NCI-H460 (cell line): Measurements from ENCODE around the gene PRMT9. TPM values are rescaled to one million over a fixed set of nuclear protein-coding genes. Genes with fewer than 3 reads are reported as not detected.

Experiments
- DNase-seq: peaks from one replicate; pipeline ENCODE4 v3.0.0-alpha.2; 2016; ENCODE audit warnings: low read depth; ENCODE audit errors: extremely low read depth
- total RNA-seq: library from RNA; depleted of rRNA; stranded (reverse); fragments of >200 nt; shearing (Covaris generic); gene quantifications from 2 replicates; pipeline ENCODE4 v1.2.3, GENCODE V29; 2014

Gene PRMT9
- total RNA-seq, 1 experiment from 2014 or later, result 4.3 TPM

DNA sequence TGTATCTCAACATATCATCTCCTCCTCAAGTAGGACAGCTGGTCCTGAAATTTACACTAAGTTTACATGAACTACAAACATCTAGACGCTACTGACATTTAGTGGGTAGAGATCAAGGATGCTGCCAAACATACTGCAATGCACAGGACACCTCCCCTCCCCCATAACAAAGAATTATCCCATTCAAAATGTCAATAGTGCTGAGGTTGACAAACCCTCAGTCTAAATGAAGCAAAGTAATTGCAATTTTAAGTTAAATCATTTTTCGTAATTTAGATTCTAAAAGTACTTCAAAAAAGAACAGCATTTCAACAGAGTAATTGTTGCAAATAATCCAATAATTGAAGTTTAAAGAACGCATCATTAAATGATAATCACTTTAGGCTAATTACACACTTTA lies 1.2 kb downstream of the PRMT9 start:
- no peak for DNase-seq

DNA sequence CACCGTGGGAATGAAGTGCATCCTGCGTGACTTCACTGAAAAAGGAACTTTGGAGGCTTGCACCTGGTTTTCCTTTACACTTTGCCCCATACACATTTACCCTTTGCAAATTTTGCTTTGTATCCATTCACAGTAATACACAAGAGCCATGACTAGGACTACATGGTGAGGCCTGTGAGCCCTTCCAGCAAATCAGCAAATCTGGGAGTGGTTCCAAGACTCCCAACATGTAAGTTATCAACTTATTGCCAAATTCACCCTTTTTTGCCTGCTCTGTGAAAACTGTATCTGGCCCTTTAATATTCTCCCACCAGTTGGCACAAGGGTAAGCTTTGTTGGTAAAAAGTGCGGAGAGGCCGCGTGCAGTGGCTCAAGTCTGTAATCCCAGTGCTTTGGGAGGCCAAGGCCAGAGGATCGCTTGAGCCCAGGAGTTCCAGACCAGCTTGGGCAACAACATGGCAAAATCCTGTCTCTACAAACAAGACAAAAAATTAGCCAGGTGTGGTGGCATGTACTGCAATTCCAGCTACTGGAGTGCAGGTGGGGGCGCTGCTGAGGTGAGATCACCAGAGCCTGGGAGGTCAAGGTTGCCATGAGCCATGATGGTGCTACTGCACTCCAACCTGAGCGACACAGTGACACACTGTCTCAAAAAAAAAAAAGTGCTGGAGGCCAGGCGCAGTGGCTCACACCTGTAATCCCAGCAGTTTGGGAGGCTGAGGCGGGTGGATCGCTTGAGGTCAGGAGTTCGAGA lies 5.0 kb downstream of the PRMT9 start:
- no peak for DNase-seq

DNA sequence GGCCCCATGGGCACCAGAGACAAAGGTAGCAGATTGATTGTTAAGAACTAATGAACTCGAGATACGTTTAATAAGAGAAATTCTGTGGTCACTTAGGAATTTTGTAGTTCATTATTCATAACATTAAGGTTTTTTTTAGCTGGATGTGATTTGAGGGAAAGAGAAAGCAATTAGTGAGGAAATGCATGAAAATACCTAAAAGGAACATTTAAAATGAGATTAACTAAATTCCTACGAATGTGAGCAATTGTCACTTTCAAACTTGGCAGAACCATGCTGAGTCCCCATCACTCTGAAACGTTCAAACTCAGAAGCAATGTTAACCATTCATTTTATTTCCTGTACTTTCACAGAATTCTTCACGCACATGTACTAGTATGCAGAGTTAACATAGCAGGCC lies 5.9 kb downstream of the PRMT9 start:
- DNase-seq, result no peak

DNA sequence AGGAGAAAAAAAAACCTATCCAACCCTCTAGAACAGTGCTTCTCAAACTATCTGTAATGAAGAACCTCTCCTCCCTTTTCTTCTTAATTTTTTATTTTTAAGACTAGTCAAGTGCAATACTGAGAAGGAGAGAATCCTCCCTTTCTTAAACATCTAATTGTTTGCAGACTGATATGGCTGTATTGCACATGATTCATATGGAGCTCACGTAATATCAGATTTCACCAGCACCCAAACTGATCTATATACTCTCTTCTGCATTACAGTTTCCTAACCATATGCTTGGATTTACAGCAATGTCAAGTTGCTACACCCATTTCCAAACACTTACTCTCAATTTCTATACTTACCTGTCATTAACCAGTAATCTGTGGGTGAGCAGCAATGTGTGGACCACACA lies 9.5 kb downstream of the PRMT9 start:
- no peak for DNase-seq

DNA sequence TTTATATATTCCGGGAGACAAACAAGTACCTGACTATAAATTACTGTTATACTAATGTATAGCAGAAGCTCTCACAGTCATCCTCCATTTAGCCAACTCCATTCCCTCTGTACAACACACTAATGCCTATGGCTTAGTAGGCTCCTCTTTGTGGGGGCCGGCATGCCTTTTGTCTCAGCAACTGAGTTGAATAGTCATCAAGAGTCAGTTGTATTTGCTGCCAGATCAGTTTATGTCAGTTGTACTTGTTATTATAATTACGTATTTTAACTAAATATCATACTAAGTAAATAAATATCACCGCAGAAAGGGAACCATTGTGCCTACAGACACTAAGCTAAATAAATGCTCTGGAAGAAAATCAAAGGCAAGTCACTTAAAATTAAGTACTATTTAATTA lies 9.9 kb downstream of the PRMT9 start:
- DNase-seq, result no peak

DNA sequence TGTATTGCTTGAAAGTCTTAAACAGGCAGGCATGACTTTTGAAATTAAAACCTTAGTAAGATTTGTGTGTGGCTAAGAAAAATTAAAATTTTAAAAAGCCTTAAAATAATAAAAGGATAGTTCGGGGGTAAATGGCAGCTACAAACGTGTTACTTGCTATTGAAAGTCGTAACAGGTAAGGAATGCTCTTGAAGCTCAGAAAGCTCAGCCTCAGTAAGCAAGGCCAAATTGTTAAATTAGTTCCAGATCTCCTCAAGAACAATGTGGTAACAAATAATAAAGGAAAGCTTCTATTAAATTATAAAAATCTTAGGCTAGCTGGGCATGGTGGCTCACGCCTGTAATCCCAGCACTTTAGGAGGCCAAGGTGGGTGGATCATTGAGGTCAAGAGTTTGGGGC lies 25.5 kb downstream of the PRMT9 start:
- no peak for DNase-seq

DNA sequence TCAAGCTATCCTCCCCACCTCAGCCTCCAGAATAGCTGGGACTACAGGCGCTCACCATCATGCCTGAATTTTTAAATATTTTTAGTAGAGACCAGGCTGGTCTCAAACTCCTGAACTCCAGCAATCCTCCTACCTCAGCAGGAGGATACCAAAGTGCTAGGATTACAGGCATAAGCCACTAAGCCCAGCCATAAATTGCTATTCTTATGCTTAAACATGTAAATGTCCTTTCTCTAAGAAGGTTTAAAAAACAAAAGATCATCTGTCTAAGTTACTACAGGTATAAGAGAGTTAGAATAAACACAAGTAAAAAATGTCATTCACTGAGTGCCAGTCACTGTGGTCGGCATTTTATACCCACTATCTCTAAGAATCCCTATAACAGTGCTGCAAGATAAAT lies 28.3 kb downstream of the PRMT9 start:
- DNase-seq, result no peak

DNA sequence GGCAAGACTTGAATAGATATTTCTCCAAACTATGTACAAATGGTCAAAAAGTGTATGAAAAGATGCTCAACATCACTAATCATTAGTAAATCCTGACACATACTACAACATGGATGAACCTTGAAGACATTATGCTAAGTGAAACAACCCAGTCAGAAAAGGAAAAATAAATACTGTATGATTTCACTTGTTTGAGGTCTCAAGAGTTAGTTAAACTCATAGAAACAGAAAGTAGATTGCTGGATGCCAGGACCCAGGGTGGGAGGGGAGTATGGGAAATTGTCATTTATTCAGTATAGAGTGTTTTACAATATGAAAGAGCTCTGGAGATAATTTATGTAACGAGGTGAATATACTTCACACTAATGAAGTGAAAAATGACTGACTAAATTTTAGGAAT lies 32.4 kb downstream of the PRMT9 start:
- DNase-seq, result no peak

DNA sequence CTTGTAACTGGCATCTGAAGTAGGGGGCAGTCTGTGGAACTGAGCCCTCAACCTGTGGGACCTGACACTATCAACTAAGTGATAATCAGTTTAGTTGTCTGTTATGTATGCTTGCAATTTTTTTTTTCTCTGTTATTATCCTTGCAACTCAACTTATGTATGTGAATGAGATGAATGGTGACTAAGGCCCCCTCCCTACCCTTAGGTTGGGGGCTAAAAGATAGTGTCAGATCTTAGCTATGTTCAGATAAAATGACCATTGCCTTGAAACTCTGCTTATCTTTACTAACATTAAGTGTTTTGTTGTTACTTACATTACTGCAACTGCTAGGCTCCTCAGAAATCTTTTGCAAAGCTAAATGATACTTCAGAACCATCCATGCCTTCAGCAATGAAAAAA lies 35.3 kb downstream of the PRMT9 start:
- no peak for DNase-seq

DNA sequence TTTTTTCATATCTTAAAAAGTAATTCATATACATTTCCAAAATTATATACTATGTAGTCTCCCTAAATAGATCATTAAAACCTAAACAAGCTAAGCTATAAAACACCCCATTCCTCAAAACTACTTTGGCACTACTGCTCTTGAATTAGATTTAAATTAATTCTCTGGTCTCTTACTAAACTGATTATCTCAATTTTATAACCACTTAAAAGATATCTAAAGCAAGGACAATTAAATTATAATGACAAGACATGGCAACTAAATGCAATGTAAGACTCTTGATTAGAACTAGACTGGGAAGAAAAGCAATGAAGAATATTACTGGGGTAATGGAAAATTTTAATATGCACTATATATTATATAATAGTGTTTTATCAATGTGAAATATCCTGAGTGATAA lies 38.9 kb downstream of the PRMT9 start:
- DNase-seq, result no peak

DNA sequence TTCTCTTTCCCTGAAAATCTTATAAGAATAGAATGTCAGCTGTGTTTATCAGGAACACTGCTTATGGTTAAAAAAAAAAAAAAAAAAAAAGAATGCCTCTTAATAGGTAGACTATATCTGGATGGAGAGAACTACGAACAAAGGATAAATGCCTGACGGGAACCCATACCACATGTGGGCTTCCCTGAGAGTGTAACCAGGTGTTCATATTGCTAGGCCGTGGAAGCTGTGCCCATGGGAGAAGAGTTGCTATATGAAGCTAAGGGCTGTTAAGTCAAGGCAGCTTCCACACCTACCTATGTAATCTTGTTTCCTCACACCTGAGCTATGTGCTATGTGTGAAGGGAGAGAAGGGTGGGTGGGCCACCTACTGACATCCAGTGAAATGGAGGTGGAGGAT lies 39.5 kb downstream of the PRMT9 start:
- DNase-seq, result no peak

DNA sequence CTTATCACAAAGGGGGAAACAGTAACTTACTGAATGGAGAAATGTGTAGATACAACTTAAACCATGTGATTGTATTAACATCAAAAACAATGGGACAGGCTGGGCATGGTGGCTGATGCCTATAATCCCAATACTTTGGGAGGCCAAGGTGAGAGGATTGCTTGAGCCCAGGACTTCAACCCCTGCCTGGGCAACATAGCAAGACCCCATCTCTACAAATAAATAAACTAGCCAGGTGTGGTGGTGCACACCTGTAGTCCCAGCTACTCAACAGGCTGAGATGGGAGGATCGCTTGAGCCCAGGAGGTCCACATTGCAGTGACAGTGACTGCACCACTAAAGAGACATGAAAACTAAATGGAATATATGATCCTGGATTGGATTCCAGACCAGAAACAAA lies 40.3 kb downstream of the PRMT9 start:
- DNase-seq, result no peak

DNA sequence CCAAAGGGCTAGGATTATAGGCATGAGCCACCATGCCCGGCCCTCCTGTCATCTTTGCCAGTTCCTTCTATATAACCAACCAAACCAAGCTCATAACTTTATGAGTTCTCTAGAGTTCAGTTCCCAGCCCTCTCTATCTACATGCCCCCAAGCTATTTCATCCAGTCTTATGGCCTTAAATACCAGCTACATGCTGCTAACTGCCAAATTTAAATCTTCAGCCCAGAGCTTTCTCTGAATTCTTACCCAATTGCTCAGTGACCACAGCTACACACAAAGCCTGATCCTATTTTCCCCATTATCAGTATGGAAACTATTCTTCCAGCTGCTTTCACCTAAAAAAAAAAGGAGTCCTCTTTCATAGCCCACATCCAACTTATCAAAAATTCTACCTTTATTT lies 43.6 kb downstream of the PRMT9 start:
- DNase-seq, result no peak

DNA sequence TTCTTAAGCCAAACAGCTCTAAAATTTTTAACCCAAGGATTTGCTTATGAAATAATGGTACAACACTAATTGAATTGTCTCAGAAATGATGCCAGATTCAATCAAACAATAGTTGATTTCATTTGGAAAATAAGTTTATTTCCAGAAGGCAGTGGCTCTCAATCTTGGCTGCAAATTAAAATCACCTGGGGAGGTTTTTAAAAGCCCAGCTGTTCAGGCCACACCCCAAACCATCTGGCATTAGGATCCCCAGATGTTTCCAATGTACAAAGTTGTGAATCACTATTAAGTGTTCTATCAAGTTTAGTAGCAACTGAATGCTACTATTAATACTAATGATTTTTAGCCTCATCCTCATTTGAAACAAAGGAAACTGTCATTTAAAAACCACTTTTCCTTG lies 44.6 kb downstream of the PRMT9 start:
- no peak for DNase-seq

DNA sequence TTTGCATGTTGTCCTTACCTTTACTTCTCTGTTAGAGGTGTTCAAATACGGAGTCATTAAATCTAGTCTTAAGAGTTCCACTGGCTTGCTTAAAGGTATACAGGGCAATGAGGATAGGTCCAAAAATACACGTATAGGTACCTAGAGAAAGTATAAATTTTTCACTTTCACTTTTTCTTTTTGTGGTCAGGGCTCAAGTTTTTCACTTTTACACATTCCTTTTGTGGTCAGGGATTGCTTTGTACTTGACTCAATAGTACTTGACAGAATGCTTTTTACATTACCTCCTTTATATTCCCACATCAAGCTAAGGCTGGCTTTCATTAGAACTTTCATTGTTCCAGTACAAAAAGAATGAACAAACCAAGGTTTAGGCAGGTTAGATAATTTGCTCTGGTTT lies 45.0 kb downstream of the PRMT9 start:
- DNase-seq, result no peak

DNA sequence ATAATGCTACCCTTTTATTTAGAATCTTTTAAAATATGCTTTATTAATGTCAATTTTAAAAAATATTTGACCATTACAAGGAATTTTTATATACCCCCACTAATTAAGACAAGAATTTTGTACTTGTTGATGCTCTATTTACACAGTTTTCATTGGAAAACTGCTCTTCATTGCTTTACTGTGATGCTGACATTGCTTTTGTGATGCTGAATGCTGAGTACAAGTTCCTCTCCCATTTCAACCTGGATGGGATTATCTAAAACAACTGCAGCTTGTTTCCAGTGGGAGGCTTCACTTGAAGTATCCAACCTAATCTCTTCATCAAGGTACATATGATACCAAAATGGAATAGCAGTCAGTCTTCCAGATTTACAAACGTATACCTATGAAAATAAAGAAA lies 45.6 kb downstream of the PRMT9 start:
- no peak for DNase-seq

DNA sequence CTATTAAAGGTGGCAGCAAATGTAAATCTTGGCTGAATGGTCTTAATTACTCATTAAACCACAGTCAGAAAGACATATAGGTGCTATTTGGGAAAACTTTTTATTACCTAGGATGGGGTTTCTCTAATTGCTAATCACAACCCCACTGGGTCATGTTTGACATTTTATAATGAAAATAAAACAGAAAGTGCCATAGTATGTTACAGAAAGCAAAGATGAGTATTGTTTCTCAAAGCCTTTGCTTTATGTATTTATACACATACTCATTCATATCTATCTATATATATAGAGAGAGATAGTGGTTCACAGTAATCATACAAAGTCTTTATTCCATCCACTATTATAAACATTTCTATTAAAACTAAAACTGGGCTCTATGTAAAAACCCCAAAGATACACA lies 48.6 kb downstream of the PRMT9 start:
- no peak for DNase-seq

DNA sequence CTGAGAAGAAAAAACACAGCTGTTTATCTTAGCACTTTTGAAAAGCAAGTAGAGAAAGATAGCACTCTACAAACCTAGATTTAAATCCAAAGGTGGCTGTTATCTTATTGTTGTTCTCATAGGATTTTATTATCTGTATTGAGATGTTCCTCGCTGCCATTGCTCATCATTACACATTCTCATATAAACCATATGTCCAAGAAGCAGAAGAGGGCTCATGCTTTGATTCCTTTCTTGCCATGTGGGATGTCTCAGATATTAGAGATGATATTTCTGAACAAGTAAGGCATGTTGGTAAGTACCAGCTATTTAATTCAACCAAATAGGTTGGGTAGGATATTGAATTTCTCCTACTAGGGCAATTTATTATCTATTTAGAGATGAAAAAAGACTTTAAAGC lies 50.3 kb downstream of the PRMT9 start:
- no peak for DNase-seq

DNA sequence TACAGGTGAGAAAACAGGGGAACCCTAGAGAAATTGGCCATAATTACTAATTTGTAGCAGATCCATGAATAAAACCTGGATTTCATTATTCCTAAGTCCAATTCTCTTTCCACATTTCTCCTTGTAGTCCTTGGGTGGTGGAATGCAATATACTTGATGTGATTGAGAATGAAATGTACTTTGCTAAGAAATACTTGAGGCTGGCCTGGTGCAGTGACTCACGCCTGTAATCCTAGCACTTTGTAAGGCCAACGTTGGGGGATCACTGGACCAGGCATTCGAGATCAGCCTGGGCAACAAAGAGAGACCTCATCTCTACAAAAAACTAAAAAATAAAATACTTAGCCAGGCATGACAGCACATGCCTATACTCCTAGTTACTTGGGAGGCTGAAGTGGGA lies 50.9 kb downstream of the PRMT9 start:
- no peak for DNase-seq

DNA sequence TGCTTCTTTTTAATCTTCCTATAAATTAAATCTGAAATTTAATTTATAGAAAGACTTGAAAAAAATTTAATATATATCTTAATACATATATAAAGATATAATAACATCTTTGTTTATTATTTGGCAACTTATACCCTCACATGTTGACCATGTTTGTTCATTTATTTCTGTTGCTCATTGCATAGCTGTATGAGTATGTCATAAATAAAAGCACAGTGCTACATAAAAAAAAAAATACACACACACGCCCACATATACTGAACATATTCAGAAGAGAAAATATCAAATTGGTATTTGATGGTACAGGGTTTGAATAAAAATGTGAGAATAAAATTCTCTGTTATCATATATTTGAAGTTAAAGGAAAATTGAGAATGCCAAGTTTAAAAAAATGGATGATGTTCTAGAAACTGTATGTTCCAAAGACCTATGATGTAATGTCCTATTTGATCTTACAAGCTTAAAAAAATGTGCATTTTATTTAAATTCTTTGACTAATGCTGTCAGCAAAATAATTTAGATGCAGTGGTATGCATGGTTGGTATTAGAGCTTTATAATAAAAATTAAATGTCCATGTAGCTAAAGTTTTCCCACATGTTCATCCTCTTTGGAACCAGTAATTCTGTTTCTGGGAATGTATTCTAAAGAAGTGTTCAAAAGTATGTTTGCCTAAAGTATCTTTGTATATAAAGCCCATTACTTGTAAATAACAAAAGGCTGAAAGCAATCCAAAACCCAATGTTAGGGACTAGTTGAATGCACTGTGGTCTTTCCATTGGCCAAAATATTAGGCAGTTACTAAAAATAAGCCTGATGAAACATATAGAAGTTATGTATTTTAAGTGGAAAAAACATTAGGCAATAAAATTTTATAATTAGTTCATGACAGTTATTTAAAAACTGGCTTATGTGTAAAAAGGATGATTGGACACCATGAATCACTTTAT lies 53.9 kb downstream of the PRMT9 start:
- DNase-seq, result no peak

DNA sequence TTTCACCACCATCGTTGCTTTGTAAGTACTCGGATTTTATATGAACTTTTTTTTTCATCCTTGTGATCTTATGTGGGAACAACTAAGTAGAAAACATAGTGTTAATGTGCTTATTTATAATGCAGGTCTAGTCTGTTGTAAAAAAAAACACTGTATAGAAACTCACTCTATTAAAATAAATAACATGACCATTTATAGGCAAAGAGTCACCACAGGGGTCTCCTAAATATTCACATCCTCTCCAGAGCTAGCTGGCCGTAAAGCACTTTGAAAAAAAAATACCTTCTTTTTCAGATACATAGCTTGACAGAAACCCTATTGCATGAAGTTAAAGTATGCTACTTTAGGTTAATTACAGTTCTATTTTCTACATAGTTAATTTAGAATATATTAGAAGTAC lies 55.5 kb downstream of the PRMT9 start:
- DNase-seq, result no peak

DNA sequence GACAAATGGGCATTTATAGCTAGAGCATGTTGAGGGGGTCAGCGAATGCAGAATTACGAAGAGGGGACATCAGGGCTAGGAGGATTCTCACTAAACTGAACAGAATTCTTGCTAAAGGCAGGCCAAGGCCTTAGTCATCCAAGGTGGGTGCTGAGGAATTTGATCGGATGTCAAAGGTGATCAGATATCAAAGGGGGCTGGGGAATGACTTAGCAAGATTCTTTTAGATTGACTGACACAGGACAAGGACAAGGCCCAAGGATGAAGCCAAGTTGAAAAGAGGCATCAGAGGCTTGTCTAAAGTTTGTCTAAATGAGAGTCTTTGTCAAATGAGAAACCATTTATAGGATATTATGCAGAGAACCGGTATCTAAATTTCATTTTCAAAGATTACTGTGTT lies 57.1 kb downstream of the PRMT9 start:
- no peak for DNase-seq
